HCT116 (cell line): ENCODE data around the gene BST1. TPM values are rescaled to one million over a fixed set of nuclear protein-coding genes. Genes with fewer than 3 reads are reported as not detected.
A peak's percentile ranks its signal among the peaks of the same experiment; 100 is the strongest.

Experiments used
- ATAC-seq: fragments of 200-7000 bp; cut with Tn5 transposase; 2 replicates; pipeline ENCODE4 v1.9.1; 2020; ENCODE audit warnings: mild to moderate bottlenecking, moderate library complexity
- BruUV-seq: library from RNA; stranded (reverse); fragments of 400-500 nt; replicated peaks from 2 replicates; lab custom pipeline; 2021; lab: Mats Ljungman, UMichigan
- CTCF ChIA-PET: fragments of 300-600 bp; sonication (Branson Sonifier 250); formaldehyde crosslinking; loops from one replicate; lab custom pipeline; 2021; ENCODE audit warnings: antibody characterized with exemption; lab: Charles Lee
- POLR2A ChIA-PET: fragments of 300-600, 350-600 bp; sonication (Branson Sonifier 250); formaldehyde crosslinking; loops from one replicate; lab custom pipeline; 2021; ENCODE audit warnings: antibody characterized with exemption; lab: Charles Lee
- RAD21 ChIA-PET, 2 experiments: fragments of 300-600 bp; sonication (Branson Sonifier 250); formaldehyde crosslinking; loops; one replicate each; lab custom pipeline; 2023; ENCODE audit warnings: low total read pairs in 2 of 2; ENCODE audit not compliant: uncharacterized antibody in 2 of 2, unreplicated experiment in 2 of 2, low non-redundant PET in 1 of 2; lab: Charles Lee
- DNase-seq: peaks from one replicate; pipeline ENCODE4 v3.0.0-alpha.2; 2010; ENCODE audit warnings: low read depth, low spot score
- H2AFZ ChIP-seq: fragments of 200-600 bp; shearing (Covaris generic), sonication (generic); 2 replicates; pipeline ENCODE4 v1.6.1; 2017; ENCODE audit warnings: low read depth, mixed run types, mixed read lengths, antibody characterized with exemption, low read length; ENCODE audit not compliant: poor library complexity, severe bottlenecking
- H3K27ac ChIP-seq: 2 replicates; pipeline ENCODE4 v1.5.1; 2012; ENCODE audit warnings: low read depth, low read length
- H3K27me3 ChIP-seq: fragments of 200-600 bp; sonication (generic); 2 replicates; pipeline ENCODE4 v1.6.1; 2016; ENCODE audit warnings: mixed run types, low read length, mixed read lengths; ENCODE audit not compliant: insufficient read depth
- H3K36me3 ChIP-seq, 2 experiments: fragments of 200-500 bp in 1 of 2; fragments of 200-600 bp in 1 of 2; sonication (Bioruptor generic) in 1 of 2; sonication (generic) in 1 of 2; 2 replicates each; pipeline versions ENCODE4 v1.5.1 to v1.6.1; 2014 to 2016; ENCODE audit warnings: low read length in 2 of 2, inconsistent platforms in 1 of 2, mixed read lengths in 1 of 2, mixed run types in 1 of 2; ENCODE audit not compliant: insufficient read depth in 2 of 2, control insufficient read depth in 1 of 2
- H3K4me1 ChIP-seq, 2 experiments: fragments of 200-600 bp in 1 of 2; sonication (generic) in 1 of 2; 2 replicates each; pipeline versions ENCODE4 v1.5.1 to v1.6.1; 2012 to 2017; ENCODE audit warnings: low read length in 2 of 2, inconsistent platforms in 1 of 2, mild to moderate bottlenecking in 1 of 2, mixed read lengths in 1 of 2, mixed run types in 1 of 2, moderate library complexity in 1 of 2; ENCODE audit not compliant: insufficient read depth in 2 of 2, control insufficient read depth in 1 of 2
- H3K4me2 ChIP-seq: fragments of 200-600 bp; sonication (generic); 2 replicates; pipeline ENCODE4 v1.6.1; 2017; ENCODE audit warnings: mixed run types, low read length, mixed read lengths
- H3K4me3 ChIP-seq, 2 experiments: fragments of 200-600 bp in 1 of 2; sonication (generic) in 1 of 2; replicated peaks in 1 of 2; 2 replicates each; pipeline ENCODE4 v1.5.1; 2011 to 2016; ENCODE audit warnings: low read length in 2 of 2, control low read depth in 1 of 2, low read depth in 1 of 2, mild to moderate bottlenecking in 1 of 2, mixed read lengths in 1 of 2, mixed run types in 1 of 2
- H3K79me2 ChIP-seq: fragments of 200-600 bp; sonication (generic); 2 replicates; pipeline ENCODE4 v1.6.1; 2017; ENCODE audit warnings: mild to moderate bottlenecking, mixed run types, low read length, moderate library complexity, mixed read lengths; ENCODE audit not compliant: insufficient read depth
- H3K9ac ChIP-seq: fragments of 200-600 bp; sonication (generic); 2 replicates; pipeline ENCODE4 v1.6.1; 2016; ENCODE audit warnings: low read length, mixed read lengths
- H3K9me2 ChIP-seq: fragments of 200-600 bp; sonication (generic), shearing (Covaris generic); 2 replicates; pipeline ENCODE4 v1.6.1; 2017; ENCODE audit warnings: mixed run types, mild to moderate bottlenecking, moderate library complexity; ENCODE audit not compliant: insufficient read depth
- H3K9me3 ChIP-seq, 2 experiments: fragments of 200-500 bp in 1 of 2; fragments of 200-600 bp in 1 of 2; sonication (Bioruptor generic) in 1 of 2; sonication (generic) in 1 of 2; 2 replicates each; pipeline ENCODE4 v1.6.1; 2014 to 2017; ENCODE audit warnings: low read length in 2 of 2, mixed read lengths in 2 of 2, inconsistent platforms in 1 of 2, low read depth in 1 of 2, mild to moderate bottlenecking in 1 of 2, mixed run types in 1 of 2, moderate library complexity in 1 of 2; ENCODE audit not compliant: control insufficient read depth in 1 of 2, insufficient read depth in 1 of 2
- H4K20me1 ChIP-seq: fragments of 200-600 bp; sonication (generic), shearing (Covaris generic); 2 replicates; pipeline ENCODE4 v1.6.1; 2017; ENCODE audit warnings: mixed run types, mild to moderate bottlenecking, moderate library complexity; ENCODE audit not compliant: insufficient read depth
- ATF3 ChIP-seq: IDR thresholded peaks from 2 replicates; pipeline ENCODE4 v1.6.1; 2012
- CBX3 ChIP-seq: IDR thresholded peaks from 2 replicates; pipeline ENCODE4 v1.6.1; 2012; ENCODE audit warnings: low read depth
- CEBPB ChIP-seq: IDR thresholded peaks from 2 replicates; pipeline ENCODE4 v1.6.1; 2012; ENCODE audit warnings: low read depth
- EGR1 ChIP-seq: IDR thresholded peaks from 2 replicates; pipeline ENCODE4 v1.6.1; 2012; ENCODE audit warnings: low read depth
- ELF1 ChIP-seq: IDR thresholded peaks from 2 replicates; pipeline ENCODE4 v1.6.1; 2012; ENCODE audit warnings: low read depth, borderline replicate concordance
- EZH2phosphoT487 ChIP-seq: fragments of 200-600 bp; IDR thresholded peaks from 2 replicates; pipeline ENCODE4 v1.6.1; 2018; ENCODE audit warnings: antibody characterized with exemption, borderline replicate concordance
- FOSL1 ChIP-seq: IDR thresholded peaks from 2 replicates; pipeline ENCODE4 v1.6.1; 2012; ENCODE audit warnings: low read depth
- JUND ChIP-seq: IDR thresholded peaks from 2 replicates; pipeline ENCODE4 v1.6.1; 2012
- MAX ChIP-seq: IDR thresholded peaks from 2 replicates; pipeline ENCODE4 v1.6.1; 2012
- POLR2AphosphoS5 ChIP-seq: IDR thresholded peaks from 2 replicates; pipeline ENCODE4 v1.6.1; 2011; ENCODE audit warnings: mild to moderate bottlenecking, low read depth, low read length, moderate library complexity
- RAD21 ChIP-seq: IDR thresholded peaks from 2 replicates; pipeline ENCODE4 v1.6.1; 2012; ENCODE audit warnings: low read depth, mild to moderate bottlenecking
- SP1 ChIP-seq: IDR thresholded peaks from 2 replicates; pipeline ENCODE4 v1.6.1; 2012; ENCODE audit warnings: low read depth
- SRF ChIP-seq: IDR thresholded peaks from 2 replicates; pipeline ENCODE4 v1.6.1; 2012; ENCODE audit warnings: low read depth
- TCF7L2 ChIP-seq: IDR thresholded peaks from 2 replicates; pipeline ENCODE4 v1.7.0; 2011; ENCODE audit warnings: borderline replicate concordance, inconsistent platforms; ENCODE audit not compliant: insufficient read depth, insufficient read length; ENCODE audit errors: extremely low read depth
- YY1 ChIP-seq: IDR thresholded peaks from 2 replicates; pipeline ENCODE4 v1.6.1; 2011; ENCODE audit warnings: low read length, low read depth, moderate library complexity, mild to moderate bottlenecking; ENCODE audit not compliant: insufficient replicate concordance; ENCODE audit errors: extremely low read depth
- ZFX ChIP-seq: fragments of 450-650 bp; IDR thresholded peaks from 2 replicates; pipeline ENCODE4 v1.6.1; 2017
- intact Hi-C: fragments of 100-400 bp; cut with micrococcal nuclease; formaldehyde crosslinking; loops from 2 replicates; pipeline ENCODE4 v1.10.0; 2022
- total RNA-seq: library from RNA; stranded (reverse); gene quantifications from one replicate; pipeline ENCODE4 v1.2.1, GENCODE V29; 2021; ENCODE audit not compliant: unreplicated experiment
- TF ChIP-seq, protein P1 (sequence below): IDR thresholded peaks from 2 replicates; pipeline ENCODE4 v1.6.1; 2011; ENCODE audit warnings: mild to moderate bottlenecking, low read length, moderate library complexity; ENCODE audit not compliant: insufficient replicate concordance; ENCODE audit errors: extremely low read depth

Gene BST1
- total RNA-seq, 1 experiment from 2014 or later: 0.44 TPM

- Histone ChIP-seq H3K79me2 (no peaks in the 10 kb centered on the region), H2AFZ (no peak overlapping the region), H3K4me3 (no peak overlapping the region), H3K27me3 (no peaks in the 10 kb centered on the region), H3K36me3 (no peaks in the 10 kb centered on the region), H3K9me2 (no peaks in the 10 kb centered on the region), H3K4me1 (peaks cover 14 to 50% of the 10 kb centered on the region in 2 experiments), H3K9ac (no peak overlapping the region), H3K9me3 (no peaks in the 10 kb centered on the region), H3K4me2 (peak overlapping the region; percentile 43), H4K20me1 (no peaks in the 10 kb centered on the region), H3K27ac (no peak overlapping the region)
- no peak for TF ChIP-seq YY1
- TF ChIP-seq CBX3: no peak
- no peak for TF ChIP-seq RAD21
- TF ChIP-seq, protein P1, sequence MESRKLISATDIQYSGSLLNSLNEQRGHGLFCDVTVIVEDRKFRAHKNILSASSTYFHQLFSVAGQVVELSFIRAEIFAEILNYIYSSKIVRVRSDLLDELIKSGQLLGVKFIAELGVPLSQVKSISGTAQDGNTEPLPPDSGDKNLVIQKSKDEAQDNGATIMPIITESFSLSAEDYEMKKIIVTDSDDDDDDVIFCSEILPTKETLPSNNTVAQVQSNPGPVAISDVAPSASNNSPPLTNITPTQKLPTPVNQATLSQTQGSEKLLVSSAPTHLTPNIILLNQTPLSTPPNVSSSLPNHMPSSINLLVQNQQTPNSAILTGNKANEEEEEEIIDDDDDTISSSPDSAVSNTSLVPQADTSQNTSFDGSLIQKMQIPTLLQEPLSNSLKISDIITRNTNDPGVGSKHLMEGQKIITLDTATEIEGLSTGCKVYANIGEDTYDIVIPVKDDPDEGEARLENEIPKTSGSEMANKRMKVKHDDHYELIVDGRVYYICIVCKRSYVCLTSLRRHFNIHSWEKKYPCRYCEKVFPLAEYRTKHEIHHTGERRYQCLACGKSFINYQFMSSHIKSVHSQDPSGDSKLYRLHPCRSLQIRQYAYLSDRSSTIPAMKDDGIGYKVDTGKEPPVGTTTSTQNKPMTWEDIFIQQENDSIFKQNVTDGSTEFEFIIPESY: no peak
- no peak for TF ChIP-seq MAX
- no peak for TF ChIP-seq POLR2AphosphoS5
- RAD21 ChIA-PET: no interaction called here
- no peak for DNase-seq
- BruUV-seq: no TSS peak
- CTCF ChIA-PET: interaction anchor here (0.7 kb wide), 1 partner anchor 236 kb away, joined by 3 read pairs; no protein-coding TSS in a partner anchor
- intact Hi-C loops: loop anchor here (10.0 kb wide), 1 partner anchor 200 kb away; no protein-coding TSS in a partner anchor
- POLR2A ChIA-PET: interaction anchor here (1.3 kb wide), 1 partner anchor 13 kb away, joined by 4 read pairs; the partner anchor contains the start of gene FAM200B
- ATAC-seq: no peak
These were observed 8.4 kb upstream of the BST1 start for GRCh38 chr4:15694431-15694830.

DNA sequence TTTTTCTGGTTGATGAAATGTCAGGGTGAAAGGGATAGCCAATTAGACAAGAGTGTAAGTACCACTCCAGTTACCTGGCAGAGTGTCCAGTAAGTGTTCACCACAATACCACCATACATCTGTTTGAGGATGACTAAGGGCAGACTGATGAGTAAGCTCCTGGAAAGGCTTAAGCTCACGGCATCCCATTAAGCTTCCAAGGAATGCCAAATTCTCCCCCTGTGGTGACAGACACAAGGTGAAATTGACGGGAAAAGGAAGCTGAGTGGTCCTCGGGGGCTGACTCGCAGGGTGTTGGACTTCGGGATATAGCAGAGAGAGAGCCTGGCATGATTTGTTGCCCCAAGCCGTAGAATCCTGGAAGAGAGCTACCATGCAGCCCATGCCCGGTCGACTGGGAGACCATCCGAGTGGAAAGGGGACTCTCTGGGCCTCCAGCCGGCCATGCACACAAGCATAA lies 7.6 kb upstream of the BST1 start:
- CTCF ChIA-PET: interaction anchor here (0.7 to 1.2 kb wide), 3 partner anchors 13 to 237 kb away, joined by 3 read pairs; partner anchors contain the start of gene FAM200B
- DNase-seq: peak; percentile 68
- intact Hi-C loops: loop anchor here (10.0 kb wide), 1 partner anchor 200 kb away; no protein-coding TSS in a partner anchor
- TF ChIP-seq JUND: 0 out of 2 replicates have a peak, but pooled peaks have one; percentile 14
- TF ChIP-seq ATF3: no peak
- no peak for TF ChIP-seq CEBPB
- no peak for TF ChIP-seq ELF1
- TF ChIP-seq POLR2AphosphoS5: no peak
- no peak for TF ChIP-seq EZH2phosphoT487
- TF ChIP-seq TCF7L2: no peak
- TF ChIP-seq RAD21: no peak
- no peak for TF ChIP-seq EGR1
- TF ChIP-seq ZFX: no peak
- TF ChIP-seq SRF: no peak
- peak; percentile 41; the same call in 1 of the 2 replicates for TF ChIP-seq FOSL1
- TF ChIP-seq SP1: peak; percentile 22; the same call in 1 of the 2 replicates

More for the DNA sequence above, 7.6 kb upstream of the BST1 start:
- H3K27me3 ChIP-seq: no peaks in the 10 kb centered on the region
- H2AFZ ChIP-seq: no peak overlapping the region
- ATAC-seq: peak; percentile 81
- H3K4me1 ChIP-seq: peaks cover 6 to 42% of the 10 kb centered on the region in 2 experiments
- no peaks in the 10 kb centered on the region for H3K9me2 ChIP-seq
- no TSS peak for BruUV-seq
- H3K79me2 ChIP-seq: no peaks in the 10 kb centered on the region
- H3K9ac ChIP-seq: no peak overlapping the region
- ChIA-PET RAD21 (no interaction called here), POLR2A (no interaction called here)
- peak overlapping the region; percentile 43 for H3K4me2 ChIP-seq
- no peaks in the 10 kb centered on the region for H3K36me3 ChIP-seq
- H3K9me3 ChIP-seq: no peaks in the 10 kb centered on the region
- H4K20me1 ChIP-seq: no peaks in the 10 kb centered on the region
- H3K4me3 ChIP-seq: no peak overlapping the region
- H3K27ac ChIP-seq: no peak overlapping the region
